Measurements from ENCODE around the gene DLL3.

DNA sequence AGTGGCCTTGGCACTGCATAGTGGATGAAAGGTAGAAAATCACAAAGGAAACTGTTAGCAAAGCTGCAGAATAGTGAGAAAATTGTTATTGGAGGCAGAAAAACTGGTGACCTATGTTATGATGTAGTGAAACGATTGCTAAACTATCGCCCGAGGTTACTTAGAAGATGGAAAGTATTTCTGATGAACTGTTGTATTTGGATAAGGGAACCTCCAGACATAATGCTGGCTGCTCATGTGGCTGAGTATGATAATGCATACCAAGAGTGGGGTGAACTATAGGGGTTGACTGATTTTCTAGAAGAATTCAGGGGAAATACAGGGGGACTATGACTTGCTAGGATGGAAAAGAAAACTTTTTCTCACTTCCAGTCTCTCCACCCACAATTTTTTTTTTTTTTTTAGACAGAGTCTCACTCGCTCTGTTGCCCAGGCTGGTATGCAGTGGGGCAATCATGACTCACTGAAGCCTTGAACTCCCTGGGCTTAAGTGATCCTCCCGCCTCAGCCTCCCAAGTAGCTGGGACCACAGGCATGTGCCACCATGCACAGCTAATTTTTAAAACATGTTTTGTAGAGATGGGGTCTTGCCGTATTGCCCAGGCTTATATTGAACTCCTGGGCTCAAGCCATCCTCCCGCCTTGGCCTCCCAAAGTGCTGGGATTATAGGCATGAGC is 45.6 kb downstream of the DLL3 start:
- no peak for TF ChIP-seq EP300 (IDR thresholded peaks at IDR 0.05)
- TF ChIP-seq CTCF (IDR thresholded peaks at IDR 0.05) = no peak
- TF ChIP-seq POLR2A (IDR thresholded peaks at IDR 0.05) = no peak
- TF ChIP-seq POLR2AphosphoS5 (IDR thresholded peaks at IDR 0.05) = no peak
